IMR-90 (cell line): ENCODE data around the gene KPNA5. TPM values are rescaled to one million over a fixed set of nuclear protein-coding genes. Genes with fewer than 3 reads are reported as not detected.

Experiments used
- ATAC-seq: fragments of 200-7000 bp; cut with Tn5 transposase; 2 replicates; pipeline ENCODE4 v1.9.1; 2020; ENCODE audit warnings: low read depth, mild to moderate bottlenecking, moderate library complexity
- BruUV-seq: library from RNA; stranded (reverse); fragments of 400-500 nt; replicated peaks from 2 replicates; lab custom pipeline; 2021; lab: Mats Ljungman, UMichigan
- CTCF ChIA-PET: fragments of 300-600 bp; formaldehyde crosslinking; extraction: SDS; loops from one replicate; lab custom pipeline; 2021; ENCODE audit warnings: antibody characterized with exemption; lab: Yijun Ruan, JAX
- POLR2A ChIA-PET: fragments of 300-600 bp; sonication (Branson Sonifier 250); formaldehyde crosslinking; loops from one replicate; lab custom pipeline; 2022; ENCODE audit warnings: antibody characterized with exemption; ENCODE audit not compliant: unreplicated experiment; lab: Charles Lee
- DNase-seq: peaks from one replicate; pipeline ENCODE4 v3.0.0; 2013
- H2AFZ ChIP-seq: replicated peaks from 2 replicates; pipeline ENCODE3; 2013; ENCODE audit warnings: low read length, mild to moderate bottlenecking; ENCODE audit not compliant: poor library complexity
- H2AK5ac ChIP-seq: 2 replicates; pipeline ENCODE4 v1.6.1; 2013; ENCODE audit warnings: low read depth, low read length, inconsistent platforms
- H2AK9ac ChIP-seq: replicated peaks from 2 replicates; pipeline ENCODE3; 2013; ENCODE audit warnings: mild to moderate bottlenecking, low read depth, low read length, moderate library complexity; ENCODE audit not compliant: poor library complexity
- H2BK120ac ChIP-seq: 2 replicates; pipeline ENCODE4 v1.6.1; 2013; ENCODE audit warnings: low read depth, low read length, inconsistent platforms
- H2BK15ac ChIP-seq: 3 replicates; pipeline ENCODE4 v1.6.1; 2013; ENCODE audit warnings: low read depth, low read length, inconsistent platforms
- H2BK20ac ChIP-seq: 2 replicates; pipeline ENCODE4 v1.6.1; 2013; ENCODE audit warnings: low read depth, mild to moderate bottlenecking, inconsistent platforms, low read length, moderate library complexity
- H2BK5ac ChIP-seq: 2 replicates; pipeline ENCODE4 v1.6.1; 2013; ENCODE audit warnings: mild to moderate bottlenecking, low read depth, low read length, inconsistent platforms; ENCODE audit not compliant: poor library complexity, severe bottlenecking
- H3K14ac ChIP-seq: replicated peaks from 2 replicates; pipeline ENCODE4 v1.6.1; 2013; ENCODE audit warnings: low read depth, low read length, inconsistent platforms
- H3K18ac ChIP-seq: 2 replicates; pipeline ENCODE4 v1.6.1; 2013; ENCODE audit warnings: low read depth, low read length, control low read depth
- H3K23ac ChIP-seq: 2 replicates; pipeline ENCODE4 v1.6.1; 2013; ENCODE audit warnings: low read depth, low read length, inconsistent platforms
- H3K27ac ChIP-seq: 2 replicates; pipeline ENCODE4 v1.5.1; 2013; ENCODE audit warnings: mild to moderate bottlenecking, control low read depth, low read length; ENCODE audit not compliant: insufficient read depth
- H3K27me3 ChIP-seq: 2 replicates; pipeline ENCODE4 v1.6.1; 2013; ENCODE audit warnings: low read length; ENCODE audit not compliant: control insufficient read depth, insufficient read depth
- H3K36me3 ChIP-seq: 2 replicates; pipeline ENCODE4 v1.6.1; 2013; ENCODE audit warnings: low read length, mixed read lengths; ENCODE audit not compliant: control insufficient read depth, insufficient read depth
- H3K4ac ChIP-seq: 2 replicates; pipeline ENCODE4 v1.6.1; 2013; ENCODE audit warnings: low read depth, low read length, inconsistent platforms
- H3K4me1 ChIP-seq: 2 replicates; pipeline ENCODE4 v1.6.1; 2013; ENCODE audit warnings: low read length, mixed read lengths; ENCODE audit not compliant: control insufficient read depth, insufficient read depth
- H3K4me2 ChIP-seq: 2 replicates; pipeline ENCODE4 v1.6.1; 2013; ENCODE audit warnings: low read depth, mild to moderate bottlenecking, control low read depth, low read length, moderate library complexity
- H3K4me3 ChIP-seq: 2 replicates; pipeline ENCODE4 v1.5.1; 2013; ENCODE audit warnings: low read depth, mild to moderate bottlenecking, control low read depth, low read length, moderate library complexity; ENCODE audit not compliant: insufficient read depth
- H3K56ac ChIP-seq: 2 replicates; pipeline ENCODE4 v1.6.1; 2013; ENCODE audit warnings: low read length, inconsistent platforms; ENCODE audit not compliant: insufficient read depth; ENCODE audit errors: extremely low read depth
- H3K79me1 ChIP-seq, 2 experiments: 2 replicates each; pipeline ENCODE4 v1.6.1; 2013; ENCODE audit warnings: low read length in 2 of 2, inconsistent platforms in 1 of 2, low read depth in 1 of 2
- H3K9ac ChIP-seq: 2 replicates; pipeline ENCODE4 v1.6.1; 2013; ENCODE audit warnings: low read depth, low read length, control low read depth
- H3K9me1 ChIP-seq: 2 replicates; pipeline ENCODE4 v1.6.1; 2013; ENCODE audit warnings: low read length, inconsistent platforms; ENCODE audit not compliant: insufficient read depth
- H3K9me3 ChIP-seq: 2 replicates; pipeline ENCODE4 v1.6.1; 2013; ENCODE audit warnings: low read length; ENCODE audit not compliant: control insufficient read depth, insufficient read depth
- H4K20me1 ChIP-seq: 2 replicates; pipeline ENCODE4 v1.6.1; 2013; ENCODE audit warnings: low read length, inconsistent platforms; ENCODE audit not compliant: insufficient read depth
- H4K5ac ChIP-seq: 2 replicates; pipeline ENCODE4 v1.6.1; 2013; ENCODE audit warnings: mild to moderate bottlenecking, low read depth, low read length, control low read depth
- H4K8ac ChIP-seq, 2 experiments: 2 replicates each; pipeline ENCODE4 v1.6.1; 2013; ENCODE audit warnings: low read depth in 2 of 2, low read length in 2 of 2, control low read depth in 1 of 2, inconsistent platforms in 1 of 2
- H4K91ac ChIP-seq: 2 replicates; pipeline ENCODE4 v1.6.1; 2013; ENCODE audit warnings: low read depth, low read length, inconsistent platforms; ENCODE audit not compliant: insufficient read depth
- BHLHE40 ChIP-seq: fragments of 150-350 bp; IDR thresholded peaks from 2 replicates; pipeline ENCODE4 v1.6.1; 2016; ENCODE audit warnings: mild to moderate bottlenecking, low read depth, low read length
- CEBPB ChIP-seq: IDR thresholded peaks from 2 replicates; pipeline ENCODE4 v1.6.1; 2012; ENCODE audit warnings: low read depth, low read length, improper control_type of control experiment
- CHD1 ChIP-seq: IDR thresholded peaks from 2 replicates; pipeline ENCODE4 v1.6.1; 2012; ENCODE audit warnings: low read depth, low read length, improper control_type of control experiment
- FOS ChIP-seq: fragments of 150-350 bp; IDR thresholded peaks from 2 replicates; pipeline ENCODE4 v1.6.1; 2016; ENCODE audit warnings: low read depth, low read length
- MAZ ChIP-seq: IDR thresholded peaks from 2 replicates; pipeline ENCODE4 v1.6.1; 2012; ENCODE audit warnings: low read depth, mild to moderate bottlenecking, low read length, improper control_type of control experiment, moderate library complexity, borderline replicate concordance
- MXI1 ChIP-seq: IDR thresholded peaks from 2 replicates; pipeline ENCODE4 v1.6.1; 2012; ENCODE audit warnings: low read depth, mild to moderate bottlenecking, low read length, moderate library complexity, borderline replicate concordance
- NFE2L2 ChIP-seq: fragments of 150-350 bp; IDR thresholded peaks from 2 replicates; pipeline ENCODE4 v1.6.1; 2016; ENCODE audit warnings: low read depth, mild to moderate bottlenecking, low read length
- POLR2A ChIP-seq: IDR thresholded peaks from 2 replicates; pipeline ENCODE4 v1.6.1; 2012; ENCODE audit warnings: mild to moderate bottlenecking, low read depth, low read length
- RFX5 ChIP-seq: IDR thresholded peaks from 2 replicates; pipeline ENCODE4 v1.8.0; 2012; ENCODE audit warnings: low read depth, mild to moderate bottlenecking, low read length, moderate library complexity
- SMC3 ChIP-seq: fragments of 150-350 bp; IDR thresholded peaks from 2 replicates; pipeline ENCODE4 v1.6.1; 2016; ENCODE audit warnings: low read depth, mild to moderate bottlenecking, antibody characterized with exemption, low read length, moderate library complexity
- WGBS, 2 experiments: methylation state at CpG; one replicate each; pipeline versions ENCODE4 v1.1.5 to v1.1.7; 2013; ENCODE audit warnings: missing lambda C conversion rate in 2 of 2; ENCODE audit not compliant: insufficient read length in 1 of 2; ENCODE audit errors: extremely low coverage in 2 of 2; 5-methylcytosine and 5-hydroxymethylcytosine counted together
- dilution Hi-C: fragments of 300-500 bp; cut with HindIII; formaldehyde crosslinking; loops from one replicate; pipeline ENCODE4 v1.14.3; 2018; ENCODE audit warnings: low sequenced_read_pairs; ENCODE audit not compliant: unreplicated experiment
- in situ Hi-C: fragments of 300-500 bp; cut with MboI; formaldehyde crosslinking; loops from 3 replicates; pipeline ENCODE4 v1.14.3; 2019; ENCODE audit warnings: low sequenced_read_pairs, inconsistent platforms, mixed read lengths
- intact Hi-C: fragments of 100-400 bp; cut with micrococcal nuclease; formaldehyde crosslinking; loops from 2 replicates; pipeline ENCODE4 v1.10.0; 2022
- polyA plus RNA-seq, 3 experiments: library from polyadenylated mRNA; depleted of rRNA; stranded (reverse); fragments of >200 nt; gene quantifications; 2 replicates each; pipeline ENCODE4 v1.2.3, GENCODE V29; 2012; ENCODE audit warnings: low replicate concordance in 1 of 3
- total RNA-seq: library from RNA; depleted of rRNA; stranded (reverse); fragments of >200 nt; gene quantifications from 2 replicates; pipeline ENCODE4 v1.2.3, GENCODE V29; 2012
- TF ChIP-seq, protein P1 (sequence below): conservative IDR thresholded peaks from 2 replicates; pipeline ENCODE4 v1.5.1; 2012; ENCODE audit warnings: mild to moderate bottlenecking, low read depth, low read length, improper control_type of control experiment
- TF ChIP-seq, protein P2 (sequence below): fragments of 150-350 bp; IDR thresholded peaks from 2 replicates; pipeline ENCODE4 v1.6.1; 2016; ENCODE audit warnings: low read depth, mild to moderate bottlenecking, low read length, moderate library complexity, borderline replicate concordance

KPNA5 gene
- total and polyA plus RNA-seq, 2 of the 4 experiments (the other 2 are of a cell fraction) = 2.2 to 5.9 TPM

DNA sequence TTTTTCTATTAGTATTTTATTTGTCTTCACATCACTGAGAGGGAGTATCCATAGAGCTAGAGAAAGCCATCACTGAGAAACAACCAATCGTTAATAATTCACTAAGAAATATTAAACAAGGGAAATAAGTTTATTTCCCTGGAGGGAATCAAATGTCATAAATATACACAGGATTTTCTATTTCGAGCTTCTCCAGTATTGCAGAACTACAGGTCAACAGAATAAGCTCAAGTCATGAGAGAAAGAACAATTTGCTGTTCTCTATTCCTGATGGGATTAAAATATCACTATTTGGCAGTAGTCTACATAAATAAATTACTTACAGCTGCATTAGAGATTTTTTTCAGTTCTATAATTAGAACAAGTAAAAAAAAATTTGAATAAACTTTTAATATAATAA is 86.7 kb downstream of the KPNA5 start:
- dilution Hi-C loops (no loop called here), in situ Hi-C loops (no loop called here), intact Hi-C loops (no loop called here)
- no peak overlapping the region for H2AFZ ChIP-seq
- H4K20me1 ChIP-seq = no peaks in the 10 kb centered on the region
- no peaks in the 10 kb centered on the region for H3K9me1 ChIP-seq
- H3K18ac ChIP-seq = no peak overlapping the region
- no peaks in the 10 kb centered on the region for H3K4me1 ChIP-seq
- no peak overlapping the region for H2AK5ac ChIP-seq
- H3K9me3 ChIP-seq = no peaks in the 10 kb centered on the region
- no peak overlapping the region for H4K91ac ChIP-seq
- no peak overlapping the region for H3K23ac ChIP-seq
- no peak overlapping the region for H2AK9ac ChIP-seq
- no peak overlapping the region for H4K5ac ChIP-seq
- H3K27ac ChIP-seq = no peak overlapping the region
- no peak overlapping the region for H2BK20ac ChIP-seq
- no peaks in the 10 kb centered on the region for H3K79me1 ChIP-seq
- DNase-seq (no peak), ATAC-seq (no peak)
- H3K4me2 ChIP-seq = no peak overlapping the region
- H3K56ac ChIP-seq = no peak overlapping the region
- TF ChIP-seq CEBPB = no peak
- no peak for TF ChIP-seq FOS
- TF ChIP-seq, protein P1, sequence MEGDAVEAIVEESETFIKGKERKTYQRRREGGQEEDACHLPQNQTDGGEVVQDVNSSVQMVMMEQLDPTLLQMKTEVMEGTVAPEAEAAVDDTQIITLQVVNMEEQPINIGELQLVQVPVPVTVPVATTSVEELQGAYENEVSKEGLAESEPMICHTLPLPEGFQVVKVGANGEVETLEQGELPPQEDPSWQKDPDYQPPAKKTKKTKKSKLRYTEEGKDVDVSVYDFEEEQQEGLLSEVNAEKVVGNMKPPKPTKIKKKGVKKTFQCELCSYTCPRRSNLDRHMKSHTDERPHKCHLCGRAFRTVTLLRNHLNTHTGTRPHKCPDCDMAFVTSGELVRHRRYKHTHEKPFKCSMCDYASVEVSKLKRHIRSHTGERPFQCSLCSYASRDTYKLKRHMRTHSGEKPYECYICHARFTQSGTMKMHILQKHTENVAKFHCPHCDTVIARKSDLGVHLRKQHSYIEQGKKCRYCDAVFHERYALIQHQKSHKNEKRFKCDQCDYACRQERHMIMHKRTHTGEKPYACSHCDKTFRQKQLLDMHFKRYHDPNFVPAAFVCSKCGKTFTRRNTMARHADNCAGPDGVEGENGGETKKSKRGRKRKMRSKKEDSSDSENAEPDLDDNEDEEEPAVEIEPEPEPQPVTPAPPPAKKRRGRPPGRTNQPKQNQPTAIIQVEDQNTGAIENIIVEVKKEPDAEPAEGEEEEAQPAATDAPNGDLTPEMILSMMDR = no peak
- no peak for TF ChIP-seq POLR2A
- no peak for TF ChIP-seq MXI1
- no peak for TF ChIP-seq BHLHE40
- TF ChIP-seq SMC3 = no peak
- TF ChIP-seq RFX5 = no peak
- TF ChIP-seq NFE2L2 = no peak
- no peak for TF ChIP-seq MAZ
- no peak for TF ChIP-seq CHD1
- TF ChIP-seq, protein P2, sequence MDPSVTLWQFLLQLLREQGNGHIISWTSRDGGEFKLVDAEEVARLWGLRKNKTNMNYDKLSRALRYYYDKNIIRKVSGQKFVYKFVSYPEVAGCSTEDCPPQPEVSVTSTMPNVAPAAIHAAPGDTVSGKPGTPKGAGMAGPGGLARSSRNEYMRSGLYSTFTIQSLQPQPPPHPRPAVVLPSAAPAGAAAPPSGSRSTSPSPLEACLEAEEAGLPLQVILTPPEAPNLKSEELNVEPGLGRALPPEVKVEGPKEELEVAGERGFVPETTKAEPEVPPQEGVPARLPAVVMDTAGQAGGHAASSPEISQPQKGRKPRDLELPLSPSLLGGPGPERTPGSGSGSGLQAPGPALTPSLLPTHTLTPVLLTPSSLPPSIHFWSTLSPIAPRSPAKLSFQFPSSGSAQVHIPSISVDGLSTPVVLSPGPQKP = no peak
- no peak overlapping the region for H2BK15ac ChIP-seq
- H3K36me3 ChIP-seq = no peaks in the 10 kb centered on the region
- no TSS peak for BruUV-seq
- H2BK120ac ChIP-seq = no peak overlapping the region
- no peak overlapping the region for H3K9ac ChIP-seq
- POLR2A ChIA-PET = no interaction called here
- no peak overlapping the region for H4K8ac ChIP-seq
- peaks cover 12% of the 10 kb centered on the region for H3K27me3 ChIP-seq
- no CpG with 5 or more reads among the region's 2 CpGs for WGBS, 2 experiments
- H2BK5ac ChIP-seq = no peak overlapping the region
- no peak overlapping the region for H3K4ac ChIP-seq
- H3K14ac ChIP-seq = no peak overlapping the region
- CTCF ChIA-PET = interaction anchor here (0.7 kb wide), 1 partner anchor 79 kb away, joined by 3 read pairs; no protein-coding TSS in a partner anchor
- no peak overlapping the region for H3K4me3 ChIP-seq
